Cortex of kidney (tissue), 1 donor: Measurements from ENCODE around the gene VSTM2B.

Source experiments
- DNase-seq: peaks from one replicate; lab custom pipeline; 2025; lab: John Stamatoyannopoulos, UW

VSTM2B gene

GRCh38 chr19:29591670-29592069, 65.9 kb downstream of the VSTM2B start:
- DNase-seq, result no peak

GRCh38 chr19:29593869-29594268, 68.1 kb downstream of the VSTM2B start:
- DNase-seq, result no peak

- DNase-seq, result no peak
These were observed 70.4 kb downstream of the VSTM2B start for GRCh38 chr19:29596080-29596727.

GRCh38 chr19:29596885-29597525, 71.2 kb downstream of the VSTM2B start:
- DNase-seq, result no peak

GRCh38 chr19:29598036-29598435, 72.2 kb downstream of the VSTM2B start:
- no peak for DNase-seq

- no peak for DNase-seq
These were observed 72.7 kb downstream of the VSTM2B start for GRCh38 chr19:29598496-29598895.

- no peak for DNase-seq
These were observed 77.5 kb downstream of the VSTM2B start for GRCh38 chr19:29603308-29603707.

GRCh38 chr19:29605653-29606419, 80.0 kb downstream of the VSTM2B start, which contains the start of gene POP4:
Gene POP4, plus strand, starts transcription at chr19:29606283. Its CDS starts 36 bp downstream, at chr19:29606319.
- no peak for DNase-seq

GRCh38 chr19:29606420-29606747, 80.6 kb downstream of the VSTM2B start:
- no peak for DNase-seq

GRCh38 chr19:29609636-29610035, 83.8 kb downstream of the VSTM2B start:
- no peak for DNase-seq

- DNase-seq, result no peak
These were observed 84.4 kb downstream of the VSTM2B start for GRCh38 chr19:29610213-29610573.

GRCh38 chr19:29610574-29611271, 84.9 kb downstream of the VSTM2B start:
- no peak for DNase-seq

GRCh38 chr19:29612121-29612520, 86.3 kb downstream of the VSTM2B start:
- DNase-seq, result no peak

GRCh38 chr19:29612801-29613595, 87.2 kb downstream of the VSTM2B start:
- DNase-seq, result no peak

GRCh38 chr19:29614046-29614445, 88.3 kb downstream of the VSTM2B start:
- DNase-seq, result no peak
